Astrocyte (in vitro differentiated cells and primary cell): Measurements from ENCODE around the gene IL16.

Experiments used
- EZH2 ChIP-seq: IDR thresholded peaks from 2 replicates; pipeline ENCODE4 v1.6.1; 2012; ENCODE audit warnings: mild to moderate bottlenecking, low read length, inconsistent platforms; ENCODE audit not compliant: insufficient read depth
- TF ChIP-seq, protein P1 (sequence below): IDR thresholded peaks from 2 replicates; pipeline ENCODE4 v1.5.1; 2011; ENCODE audit warnings: low read depth, mild to moderate bottlenecking, inconsistent platforms, low read length, moderate library complexity; ENCODE audit not compliant: insufficient read depth

DNA sequence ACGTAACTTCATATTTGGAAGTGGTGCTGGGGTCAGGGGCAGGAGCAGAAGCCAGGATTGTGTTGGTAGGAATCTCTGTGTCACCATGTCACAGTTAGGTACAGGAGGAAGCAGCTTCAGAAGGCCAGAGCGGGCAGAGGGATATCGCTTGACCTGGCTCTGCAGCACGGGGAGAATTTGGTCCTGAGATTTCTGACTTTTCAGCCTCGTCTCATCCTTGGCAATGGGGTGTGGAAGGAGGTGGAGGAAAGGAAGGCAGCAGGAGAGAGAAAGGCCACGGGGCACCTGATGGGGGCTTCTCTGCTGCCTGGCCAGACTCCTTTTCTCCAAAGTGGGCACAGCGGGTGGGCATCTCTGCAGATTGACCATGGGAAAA, 564 bp downstream of the IL16 start:
- TF ChIP-seq EZH2, result no peak
- TF ChIP-seq, protein P1, sequence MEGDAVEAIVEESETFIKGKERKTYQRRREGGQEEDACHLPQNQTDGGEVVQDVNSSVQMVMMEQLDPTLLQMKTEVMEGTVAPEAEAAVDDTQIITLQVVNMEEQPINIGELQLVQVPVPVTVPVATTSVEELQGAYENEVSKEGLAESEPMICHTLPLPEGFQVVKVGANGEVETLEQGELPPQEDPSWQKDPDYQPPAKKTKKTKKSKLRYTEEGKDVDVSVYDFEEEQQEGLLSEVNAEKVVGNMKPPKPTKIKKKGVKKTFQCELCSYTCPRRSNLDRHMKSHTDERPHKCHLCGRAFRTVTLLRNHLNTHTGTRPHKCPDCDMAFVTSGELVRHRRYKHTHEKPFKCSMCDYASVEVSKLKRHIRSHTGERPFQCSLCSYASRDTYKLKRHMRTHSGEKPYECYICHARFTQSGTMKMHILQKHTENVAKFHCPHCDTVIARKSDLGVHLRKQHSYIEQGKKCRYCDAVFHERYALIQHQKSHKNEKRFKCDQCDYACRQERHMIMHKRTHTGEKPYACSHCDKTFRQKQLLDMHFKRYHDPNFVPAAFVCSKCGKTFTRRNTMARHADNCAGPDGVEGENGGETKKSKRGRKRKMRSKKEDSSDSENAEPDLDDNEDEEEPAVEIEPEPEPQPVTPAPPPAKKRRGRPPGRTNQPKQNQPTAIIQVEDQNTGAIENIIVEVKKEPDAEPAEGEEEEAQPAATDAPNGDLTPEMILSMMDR, result no peak
